ENCODE results near the gene KRTAP27-1.

- TF ChIP-seq CTCF (conservative IDR thresholded peaks at IDR 0.05; ENCODE audit: low read depth in 2 of 2) (no peak), POLR2AphosphoS5 (IDR thresholded peaks at IDR 0.05; ENCODE audit: low read depth) (no peak), REST (IDR thresholded peaks at IDR 0.05; ENCODE audit: unreplicated experiment) (no peak)
These were observed 11.1 kb downstream of the KRTAP27-1 start for GRCh38 chr21:30326390-30326789.

Data from GM23338 (cell line).